CD4-positive, alpha-beta T cell treated with Interleukin-15 for 1 hour (primary cell): ENCODE results near the gene CISTR.
"Not testable (repeated sequence)": the region's sequence is repeated elsewhere in the genome, so short reads cannot be mapped to it uniquely, and the experiment has no call there.

Source experiments
- DNase-seq: peaks from one replicate; pipeline ENCODE4 v3.0.0-alpha.2; 2020

Gene CISTR

DNA sequence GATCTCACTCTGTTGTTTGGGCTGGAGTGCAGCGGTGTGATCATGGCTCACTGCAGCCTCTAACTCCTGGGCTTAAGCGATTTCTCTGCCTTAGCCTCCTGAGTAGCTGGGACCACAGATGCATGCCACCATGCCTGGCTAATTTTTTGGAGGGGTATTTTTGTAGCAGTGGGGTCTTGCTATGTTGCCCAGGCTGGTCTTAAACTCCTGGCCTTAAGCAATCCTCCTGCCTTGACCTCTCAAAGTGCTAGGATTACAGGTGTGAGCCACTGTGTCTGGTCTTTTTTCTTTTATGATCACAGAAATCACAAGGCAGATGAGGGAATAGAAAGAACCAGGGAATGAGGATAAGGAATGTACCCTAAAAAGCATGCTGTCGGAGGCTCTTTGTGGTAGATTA lies 11.0 kb upstream of the CISTR start:
- DNase-seq, result not testable (repeated sequence)

DNA sequence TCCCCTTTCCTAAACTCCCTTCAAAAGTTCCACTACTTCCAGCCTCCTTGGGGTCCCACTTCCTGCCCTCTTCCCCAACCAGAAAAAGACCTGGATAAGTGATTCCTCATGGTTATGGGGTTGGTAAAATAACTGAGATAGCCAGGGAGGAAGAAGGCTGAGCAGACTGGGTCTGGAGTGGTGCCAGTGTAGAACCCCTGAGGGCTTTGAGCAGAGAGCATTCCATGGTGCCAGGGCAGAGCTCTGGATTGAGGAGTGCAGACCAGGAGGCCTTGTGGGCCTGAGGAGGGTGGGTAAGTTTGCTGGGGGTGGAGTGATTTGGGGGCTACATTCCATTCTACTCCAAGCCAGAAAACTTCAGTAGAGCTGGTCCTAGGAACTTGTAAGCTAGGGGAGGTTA lies 9.5 kb upstream of the CISTR start:
- DNase-seq, result no peak

DNA sequence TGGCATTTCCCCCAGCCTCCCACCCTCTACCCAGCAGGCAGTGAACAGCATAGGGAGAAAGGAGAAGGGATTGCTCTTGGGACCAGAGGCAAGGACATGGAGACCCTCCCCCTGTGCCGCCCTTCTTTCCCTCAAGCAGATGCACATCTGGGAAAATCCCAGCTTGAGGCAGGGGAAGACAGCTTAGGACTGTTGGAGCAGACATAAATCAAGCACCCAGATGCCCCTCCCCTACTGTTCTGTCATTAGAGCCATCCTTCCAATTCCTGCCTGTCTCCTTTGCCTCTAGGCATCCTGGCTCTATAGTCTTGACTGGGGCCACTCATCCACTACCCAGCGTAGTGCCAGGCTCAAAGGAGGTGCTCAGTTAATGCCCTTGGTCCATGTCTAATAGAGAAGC lies 7.5 kb upstream of the CISTR start:
- DNase-seq, result no peak

DNA sequence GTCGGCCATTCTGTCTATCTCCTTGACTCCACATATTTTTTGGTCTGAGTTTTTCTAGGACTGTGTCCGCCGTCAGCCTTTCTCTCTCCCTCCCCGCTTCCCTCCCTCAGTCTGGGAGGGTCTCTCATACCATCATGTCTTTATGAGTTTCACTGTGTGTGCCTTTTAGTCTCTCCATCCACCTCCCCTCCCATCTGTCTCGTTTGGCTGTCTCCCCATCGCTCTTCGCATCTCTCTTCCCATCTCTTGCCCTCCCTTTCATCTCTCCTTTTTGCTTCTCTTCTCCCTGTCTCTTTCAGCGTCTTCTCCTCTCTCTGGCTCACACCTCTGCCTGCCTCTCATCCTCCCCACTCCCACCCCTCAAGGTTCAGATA lies 6.9 kb upstream of the CISTR start:
- DNase-seq, result no peak

DNA sequence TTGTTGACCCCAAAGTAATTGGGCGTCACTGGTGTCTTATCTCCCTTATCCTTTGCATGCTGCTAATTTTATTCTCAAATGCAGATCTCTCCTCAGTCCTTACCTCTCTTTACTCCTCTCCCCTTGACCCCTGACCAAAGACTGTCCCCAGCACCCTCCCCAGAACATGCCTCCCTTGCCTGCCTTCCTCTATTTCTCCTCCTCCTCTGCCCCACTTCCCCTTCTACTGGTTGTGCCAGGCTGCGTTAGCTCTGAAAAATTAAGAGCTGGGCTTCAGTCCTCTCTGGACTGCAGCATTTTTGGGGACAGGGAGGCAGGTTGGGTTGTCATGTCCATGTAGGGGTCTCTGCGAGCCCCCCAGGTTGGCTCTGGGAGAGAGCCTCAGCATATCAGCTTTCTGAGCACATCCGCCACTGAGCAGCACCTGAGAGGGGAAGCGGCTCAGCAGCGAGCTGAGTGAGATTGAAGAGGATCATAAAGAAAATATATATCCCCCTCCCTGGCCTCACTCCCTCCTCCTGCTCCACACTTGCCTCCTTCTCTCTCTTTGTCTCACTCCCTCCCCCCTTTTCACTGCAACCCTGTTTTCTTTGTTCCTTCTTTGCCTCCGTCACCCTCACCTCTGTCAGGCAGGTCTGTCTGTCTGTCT lies 6.4 kb upstream of the CISTR start:
- DNase-seq, result no peak

DNA sequence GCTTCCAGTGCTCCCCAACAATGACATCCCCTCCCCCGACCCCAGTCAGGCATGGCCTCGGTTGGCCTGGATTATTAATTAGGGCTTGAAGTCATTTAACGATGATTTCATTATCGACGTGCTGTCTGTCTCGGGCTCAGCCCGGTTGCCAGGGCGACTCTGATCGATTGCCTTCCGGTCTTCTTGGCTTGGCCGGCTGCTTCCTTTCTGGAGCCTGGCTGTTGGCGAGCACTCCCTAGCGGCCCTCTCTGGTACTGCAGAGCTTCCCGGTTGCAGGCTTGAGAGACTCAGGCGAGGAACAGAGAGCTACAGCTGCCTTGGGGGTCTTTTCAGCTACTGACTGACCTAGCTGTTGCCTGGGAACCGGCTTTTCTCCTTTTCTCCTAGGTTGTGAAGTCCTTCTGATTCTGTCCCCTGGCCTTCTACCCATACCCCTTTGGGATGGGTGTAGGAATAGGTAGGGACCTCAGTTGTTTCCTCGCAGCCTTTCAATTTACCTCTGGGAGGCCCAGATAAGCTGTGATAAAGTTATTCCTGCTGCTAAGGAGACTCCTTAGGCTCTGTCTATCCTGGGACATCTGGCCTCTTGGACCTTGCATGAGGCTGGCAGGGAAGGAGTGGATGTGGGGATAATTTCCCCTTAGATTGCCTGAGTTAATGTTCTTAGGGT lies 5.5 kb upstream of the CISTR start:
- peak; percentile 74 for DNase-seq

DNA sequence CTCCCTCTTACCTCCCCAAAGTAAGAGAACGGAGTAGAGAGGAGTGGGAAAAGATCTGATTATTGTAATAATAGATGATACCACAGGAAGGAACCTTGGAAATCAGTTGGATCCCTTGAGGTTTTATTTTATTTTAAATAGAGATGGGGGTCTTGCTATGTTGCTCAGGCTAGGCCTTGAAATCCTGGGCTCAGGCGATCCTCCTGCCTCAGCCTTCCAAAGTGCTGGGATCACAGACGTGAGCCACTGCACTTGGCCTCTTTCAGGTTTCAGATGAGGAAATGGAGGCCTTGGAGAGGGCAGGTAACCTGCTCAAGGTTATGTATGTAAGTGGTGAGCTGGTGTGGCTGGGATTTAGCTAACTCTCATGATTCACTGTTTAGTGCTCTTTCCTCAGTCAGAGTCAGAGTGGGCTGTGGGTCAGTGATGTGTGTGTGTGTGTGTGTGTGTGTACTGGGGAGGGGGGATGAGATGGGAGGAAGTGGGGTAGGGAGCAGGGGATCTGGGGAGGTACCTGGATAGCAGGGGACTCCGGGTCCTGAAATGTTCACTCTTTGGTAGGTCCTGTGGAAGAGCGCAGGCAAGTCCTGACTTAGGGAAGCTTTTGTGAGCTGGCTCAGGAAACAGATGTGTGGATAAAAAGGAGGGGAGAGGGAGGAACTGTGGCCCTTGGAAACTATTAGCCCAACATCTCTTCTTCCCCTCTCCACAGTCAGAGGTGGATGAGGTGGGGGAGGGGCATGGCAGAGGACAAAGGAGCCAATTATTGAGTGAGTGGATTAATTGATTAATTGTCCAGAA lies 4.7 kb upstream of the CISTR start:
- no peak for DNase-seq

DNA sequence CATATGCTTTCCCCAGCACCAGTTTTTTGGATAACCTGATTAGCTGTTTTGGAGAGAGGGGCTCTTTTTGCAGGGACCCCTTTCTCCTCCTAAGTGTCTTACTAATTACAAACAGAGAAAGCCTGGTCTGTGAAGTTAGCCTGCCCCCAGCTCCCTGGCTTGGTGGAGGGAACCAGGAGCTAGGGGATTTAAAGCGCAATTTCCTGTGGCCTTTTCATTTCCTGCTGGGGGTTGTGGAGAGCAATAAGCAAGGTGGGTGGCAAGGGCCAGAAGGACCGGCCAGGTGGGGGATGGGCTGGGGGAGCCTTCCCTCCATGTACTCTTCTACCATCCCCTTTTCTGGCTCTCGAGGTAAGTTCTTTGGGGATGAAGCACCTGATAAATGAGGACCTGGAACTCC lies 4.1 kb upstream of the CISTR start:
- DNase-seq, result no peak

DNA sequence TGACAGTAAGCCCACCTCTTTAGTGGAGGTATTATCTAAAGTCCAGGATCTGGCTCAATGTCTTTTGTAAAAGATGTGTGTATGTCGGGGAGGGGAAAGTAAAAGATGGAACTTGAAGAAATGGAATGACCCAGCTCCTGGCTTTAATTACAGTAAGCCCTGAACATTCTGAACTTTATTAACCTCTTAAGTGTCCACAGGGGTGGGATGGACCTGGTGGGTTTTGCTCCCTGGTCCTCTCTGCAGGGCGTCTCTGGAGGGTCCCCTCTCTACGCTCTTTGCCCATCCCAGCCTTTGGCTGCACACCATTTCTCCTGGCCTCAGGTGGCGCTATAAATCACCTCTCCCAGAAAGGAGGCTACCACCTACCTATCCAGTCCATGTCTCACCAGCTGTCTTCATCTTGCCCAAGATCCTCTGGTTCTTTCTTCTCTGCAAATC lies 3.7 kb upstream of the CISTR start:
- DNase-seq, result no peak

DNA sequence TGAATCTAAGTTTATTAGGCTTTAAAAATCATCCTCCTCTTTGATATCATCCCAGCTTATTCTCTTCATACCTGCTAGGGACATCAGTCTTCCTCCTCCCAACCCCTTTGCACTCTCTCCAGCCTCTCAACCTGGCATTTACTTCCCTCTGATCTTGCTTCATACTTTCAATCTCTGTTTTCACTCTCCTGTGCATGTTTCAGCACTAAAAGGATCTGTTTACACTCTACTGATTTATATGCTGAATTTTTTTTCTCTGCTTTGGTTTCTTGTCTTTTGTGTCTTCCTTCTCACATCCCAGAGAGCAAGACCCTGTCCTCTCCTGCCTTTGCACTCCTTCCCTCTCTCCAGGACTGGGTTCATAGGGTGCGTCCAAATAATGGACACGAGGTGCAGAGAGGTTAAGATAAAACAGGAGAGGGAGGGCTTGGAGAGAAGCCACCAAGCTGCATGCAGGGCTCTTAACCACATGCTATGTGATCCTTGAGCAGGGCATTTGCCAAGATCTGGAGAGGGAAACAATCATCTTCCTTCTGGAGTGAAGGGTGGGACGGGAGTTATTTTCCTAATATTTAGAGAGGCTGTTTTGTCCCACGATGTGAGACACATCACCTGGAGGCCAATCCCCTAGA lies 3.0 kb upstream of the CISTR start:
- DNase-seq, result no peak

DNA sequence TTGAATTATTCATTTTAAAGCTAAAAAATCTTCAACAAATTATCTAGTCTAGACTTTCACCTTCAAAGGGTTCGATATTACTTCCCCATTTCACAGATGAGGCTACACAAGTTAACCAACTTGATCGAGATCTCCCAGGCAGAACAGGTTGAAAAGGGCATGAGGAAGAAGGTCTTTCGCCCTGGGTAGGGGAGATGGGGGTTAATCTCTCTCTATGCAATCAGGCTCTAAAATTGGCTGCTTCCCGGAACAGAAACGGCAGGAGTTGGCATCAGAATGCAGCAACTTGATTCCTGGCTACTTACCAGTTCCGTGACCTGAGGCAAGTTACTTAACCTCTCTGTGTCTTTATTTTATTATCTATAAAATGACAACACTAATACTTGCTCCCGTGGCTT lies 2.4 kb upstream of the CISTR start:
- no peak for DNase-seq

DNA sequence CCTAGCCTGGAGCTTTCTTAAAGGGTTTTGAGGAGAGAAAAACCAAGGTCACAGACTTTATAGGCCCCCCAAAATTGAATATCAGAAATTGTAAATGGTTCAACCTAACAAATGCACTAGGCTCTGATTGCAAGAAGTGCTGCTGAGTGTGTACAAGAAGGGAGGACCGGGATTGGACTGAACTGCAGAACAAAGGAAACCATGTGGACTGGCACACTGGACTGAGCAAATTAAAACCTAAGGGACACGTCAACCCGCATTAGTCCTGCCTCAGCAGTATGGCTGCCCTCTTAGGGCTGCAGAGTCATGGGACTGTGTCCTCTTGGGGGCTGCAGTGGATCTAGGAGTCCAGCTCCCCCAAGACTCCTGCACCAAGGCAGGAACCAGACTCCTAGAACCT lies 842 bp upstream of the CISTR start:
- no peak for DNase-seq

DNA sequence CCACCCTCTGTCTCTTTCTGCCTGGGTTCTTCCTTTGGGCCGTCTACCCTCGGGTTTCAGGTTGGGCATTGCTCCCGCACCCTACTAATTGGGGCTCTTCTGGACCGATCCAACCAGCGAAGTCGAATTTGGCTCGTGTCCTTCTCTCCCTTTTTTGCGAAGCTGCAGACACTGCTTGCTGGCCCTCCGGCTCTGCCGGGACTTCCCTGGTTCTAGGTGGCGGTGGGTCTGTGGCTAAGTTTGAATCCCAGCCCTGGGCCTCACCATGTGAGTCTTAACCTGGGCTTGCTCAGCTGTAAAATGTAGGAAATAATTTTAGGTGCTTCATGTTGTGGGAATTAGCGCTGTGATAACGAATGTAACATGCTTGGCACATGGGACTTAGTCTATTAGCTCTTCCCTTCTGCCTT lies 418 bp upstream of the CISTR start:
- DNase-seq, result no peak

DNA sequence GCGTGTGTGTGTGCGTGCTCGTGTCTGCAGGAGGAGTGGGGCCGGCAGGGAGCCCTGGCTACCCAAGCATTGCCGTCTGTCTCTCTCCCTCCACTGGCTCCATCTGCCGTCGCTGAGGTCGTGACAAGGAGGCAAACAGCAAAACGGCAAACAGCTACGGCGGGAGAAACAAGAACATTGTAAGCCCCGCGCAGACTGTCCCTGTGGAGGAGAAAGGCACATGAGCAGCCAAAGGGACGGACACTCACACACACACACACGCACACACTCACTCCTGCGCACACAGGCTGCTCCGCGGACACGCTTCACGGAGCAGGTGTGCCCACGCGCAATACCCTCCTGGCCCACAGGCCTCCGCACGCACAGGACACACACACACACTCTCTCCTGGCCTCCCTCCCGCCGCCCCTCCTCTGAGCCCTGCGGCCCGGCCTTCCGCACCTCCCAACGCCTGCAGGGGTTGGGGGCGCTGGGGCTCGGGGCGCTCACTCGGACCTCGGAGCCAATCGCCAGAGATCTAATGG lies 905 bp downstream of the CISTR start:
- DNase-seq, result peak; percentile 27

DNA sequence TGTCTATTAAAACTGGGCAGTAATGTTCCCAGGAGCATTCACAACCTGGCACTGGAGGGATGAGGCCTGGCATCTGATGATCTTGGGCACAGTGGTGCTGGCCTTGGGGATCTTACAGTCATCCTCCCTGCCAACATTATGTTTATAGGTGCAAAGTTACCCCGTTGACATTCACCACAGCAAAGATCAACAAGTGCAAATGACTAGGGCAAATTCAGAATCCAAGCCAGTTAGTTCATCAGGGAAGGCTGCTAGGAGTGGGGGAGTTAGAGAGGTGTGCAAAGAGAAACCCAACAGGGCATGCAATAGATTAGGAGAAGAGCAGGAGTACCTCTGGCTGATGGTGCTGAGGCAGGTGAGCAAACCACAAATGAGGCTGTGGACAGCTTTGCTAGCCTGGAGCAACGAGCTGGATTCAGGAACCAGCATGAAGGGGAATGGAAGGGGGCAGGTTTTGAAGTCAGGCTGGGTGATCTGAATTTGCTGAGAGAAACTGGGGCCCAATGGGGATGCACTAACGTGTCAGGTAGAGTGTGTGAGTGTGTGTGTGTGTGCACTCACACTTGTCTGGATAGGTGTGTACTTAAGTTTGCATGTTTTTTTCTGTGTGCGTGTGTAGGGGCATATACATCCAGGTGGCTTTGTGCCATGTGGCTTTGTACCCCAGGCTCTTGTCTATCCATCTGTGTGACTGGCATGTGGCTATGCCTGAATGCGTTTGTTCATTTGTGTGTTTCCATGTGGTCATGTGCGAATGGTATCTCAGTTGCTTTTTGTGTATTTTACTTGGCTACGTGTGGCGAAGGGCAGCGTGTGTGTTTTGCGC lies 1.6 kb downstream of the CISTR start:
- no peak for DNase-seq

DNA sequence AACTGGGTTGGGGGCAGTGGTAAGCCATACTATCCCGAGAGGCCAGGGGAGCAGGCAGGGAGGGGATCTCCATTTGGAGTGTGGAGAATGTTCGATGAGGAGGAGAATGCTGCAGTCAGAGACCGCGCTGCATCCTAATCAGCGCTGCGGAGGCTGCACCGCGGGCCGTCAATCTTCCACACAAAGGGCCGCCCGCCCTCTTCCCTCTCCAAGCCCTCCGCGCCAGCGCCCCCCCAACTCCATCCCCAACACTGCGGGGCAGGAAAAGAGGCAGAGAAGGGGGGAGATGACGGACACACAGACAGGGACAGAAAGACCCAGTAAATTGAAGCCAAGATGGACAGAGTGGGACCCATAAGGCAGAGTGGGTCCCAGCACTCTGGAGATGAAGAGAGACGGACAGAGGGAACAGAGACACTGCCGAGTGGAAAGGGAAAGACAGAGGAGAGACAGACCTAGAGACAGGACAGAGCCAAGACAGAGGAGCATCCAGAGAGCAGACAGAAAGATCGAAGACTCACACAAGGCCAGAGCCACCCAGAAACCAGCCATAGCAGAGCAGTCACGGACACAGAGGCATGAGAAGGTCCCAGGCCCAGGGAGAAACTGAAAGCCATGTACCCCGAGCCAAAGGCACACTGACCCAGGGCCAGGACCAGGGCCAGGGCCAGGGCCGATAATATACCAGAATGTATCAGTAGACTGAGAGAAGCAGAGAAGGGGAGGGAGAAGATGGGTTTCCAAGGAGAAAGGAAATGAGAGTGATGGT lies 3.5 kb downstream of the CISTR start:
- DNase-seq, result no peak

DNA sequence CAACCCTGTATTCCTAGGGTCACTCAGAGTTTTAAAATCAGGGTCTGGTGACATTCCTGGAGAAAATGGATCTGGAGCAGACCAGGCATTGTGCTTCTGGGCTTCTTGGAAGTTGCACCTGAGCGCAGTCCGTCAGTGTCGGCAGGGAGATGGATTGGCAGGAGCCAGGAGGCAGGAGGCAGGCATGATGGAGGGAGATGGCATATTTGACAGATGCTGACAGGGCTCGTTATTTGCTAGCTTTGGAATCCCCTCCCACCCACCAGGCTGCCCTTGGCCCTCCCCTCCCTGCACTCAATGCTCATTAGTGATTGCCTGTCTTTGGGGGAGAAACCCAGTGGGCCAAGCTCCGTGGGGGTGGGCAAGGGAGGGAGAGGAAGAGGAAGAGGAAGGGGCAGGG lies 4.7 kb downstream of the CISTR start:
- no peak for DNase-seq

DNA sequence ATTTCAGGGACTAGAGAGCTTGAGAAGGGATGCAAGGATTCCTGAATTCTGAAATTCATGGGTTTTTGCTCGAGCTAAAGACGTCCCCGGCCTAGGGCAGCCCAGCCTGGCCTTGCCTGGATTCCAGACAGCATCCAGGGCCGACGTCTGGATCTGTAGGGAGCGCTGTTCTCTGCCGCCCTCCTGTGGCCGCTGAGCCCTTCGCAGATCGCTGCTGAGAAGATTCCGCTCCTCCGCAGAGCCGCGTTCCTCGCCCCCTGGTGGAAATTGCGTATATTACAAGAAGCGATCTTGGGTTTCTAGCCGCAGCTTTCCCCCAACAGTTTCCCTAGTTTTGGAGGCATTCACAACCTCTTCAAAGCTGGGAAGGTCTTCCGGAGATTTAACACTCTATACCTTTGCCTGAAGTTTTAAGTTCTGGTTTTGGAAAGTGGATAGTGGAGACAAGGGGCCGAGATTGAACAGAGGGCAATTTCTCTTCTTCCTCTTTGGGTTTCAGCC lies 5.1 kb downstream of the CISTR start:
- DNase-seq, result peak; percentile 85

DNA sequence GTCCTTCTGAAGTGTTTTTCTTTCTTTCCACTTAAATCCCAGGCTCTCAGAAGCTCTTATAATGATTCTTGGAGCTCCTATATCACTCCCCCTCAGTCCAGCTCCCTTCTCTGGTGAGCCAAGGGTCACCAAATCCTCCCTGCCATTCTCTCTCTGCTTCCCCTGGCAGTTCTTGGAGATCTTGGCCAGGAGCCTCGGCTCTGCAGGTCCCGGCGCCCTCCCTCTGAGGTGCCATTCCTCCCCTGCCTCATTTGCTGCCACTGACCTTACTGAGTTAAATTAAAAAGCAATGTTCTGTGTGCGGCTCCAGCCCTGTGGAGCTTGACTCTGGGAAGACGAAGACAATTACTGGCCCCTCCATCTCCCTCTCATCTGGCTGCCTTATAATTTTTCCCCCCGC lies 7.0 kb downstream of the CISTR start:
- DNase-seq, result no peak

DNA sequence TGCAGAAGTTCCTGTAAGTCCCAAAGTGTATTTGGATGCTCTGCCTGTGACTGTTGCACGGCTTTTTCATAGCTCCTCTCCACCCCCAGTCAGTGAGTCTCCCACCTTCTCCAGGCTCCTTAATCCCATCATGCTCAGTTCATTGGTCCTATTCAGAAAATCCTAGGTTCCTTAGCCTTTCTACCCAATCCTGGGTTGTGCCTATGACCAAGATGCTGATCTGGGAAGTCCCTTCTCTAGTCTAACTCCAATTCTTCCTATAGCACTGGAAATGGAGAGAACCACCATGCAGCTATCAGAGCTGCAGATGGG lies 7.7 kb downstream of the CISTR start:
- no peak for DNase-seq

DNA sequence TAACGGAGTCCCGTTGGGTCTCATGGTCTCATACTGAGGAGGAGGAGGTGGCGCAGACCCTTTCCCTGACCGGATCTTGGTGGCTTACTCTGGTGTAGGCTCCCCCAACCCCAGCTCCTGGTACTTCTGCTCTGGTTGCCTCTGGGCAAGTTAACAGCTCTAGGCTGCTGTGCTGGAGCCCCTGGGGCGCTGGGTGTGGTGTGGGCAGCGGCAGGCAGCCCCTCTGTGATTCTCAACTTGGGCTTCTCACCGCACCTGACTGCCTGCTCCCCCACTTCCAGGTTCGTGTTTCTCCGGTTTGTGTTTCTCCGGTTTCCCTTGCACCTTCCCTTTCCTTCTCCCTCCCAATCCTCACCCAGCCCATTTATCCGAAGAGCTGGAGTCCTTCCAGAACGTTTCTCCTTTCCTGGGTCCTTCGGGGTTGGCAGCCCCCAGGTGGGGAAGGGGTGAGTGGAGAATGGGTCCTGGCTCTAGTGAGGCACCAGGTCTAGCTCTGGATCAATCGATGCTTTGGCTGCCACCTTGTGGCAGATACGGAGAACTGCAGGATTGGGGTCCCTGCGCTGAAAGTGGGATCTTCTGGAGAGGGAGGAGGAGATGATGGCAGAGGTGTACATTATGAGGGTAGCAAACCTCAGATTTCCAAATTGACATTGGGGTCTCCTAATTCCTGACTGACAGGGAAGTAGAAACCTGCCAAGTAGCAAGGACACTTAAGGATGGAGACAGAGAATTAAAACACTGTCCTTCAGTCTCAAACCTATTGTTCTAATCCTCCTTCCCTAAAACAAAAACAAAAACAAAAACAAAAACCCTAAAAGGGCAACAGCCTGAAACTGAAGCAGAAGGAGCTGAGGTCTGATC lies 8.3 kb downstream of the CISTR start:
- peak; percentile 66 for DNase-seq
